HG03457 (cell line): Measurements from ENCODE around the gene MROH2B.

ENCODE experiments used
- ATAC-seq: cut with Tn5 transposase; IDR thresholded peaks from one replicate; pipeline ENCODE4 v1.9.1; 2021; ENCODE audit warnings: moderate number of reproducible peaks; ENCODE audit not compliant: unreplicated experiment

Gene MROH2B

GRCh38 chr5:40976041-40976440 lies 95.1 kb downstream of the MROH2B start:
- ATAC-seq, result no peak

DNA sequence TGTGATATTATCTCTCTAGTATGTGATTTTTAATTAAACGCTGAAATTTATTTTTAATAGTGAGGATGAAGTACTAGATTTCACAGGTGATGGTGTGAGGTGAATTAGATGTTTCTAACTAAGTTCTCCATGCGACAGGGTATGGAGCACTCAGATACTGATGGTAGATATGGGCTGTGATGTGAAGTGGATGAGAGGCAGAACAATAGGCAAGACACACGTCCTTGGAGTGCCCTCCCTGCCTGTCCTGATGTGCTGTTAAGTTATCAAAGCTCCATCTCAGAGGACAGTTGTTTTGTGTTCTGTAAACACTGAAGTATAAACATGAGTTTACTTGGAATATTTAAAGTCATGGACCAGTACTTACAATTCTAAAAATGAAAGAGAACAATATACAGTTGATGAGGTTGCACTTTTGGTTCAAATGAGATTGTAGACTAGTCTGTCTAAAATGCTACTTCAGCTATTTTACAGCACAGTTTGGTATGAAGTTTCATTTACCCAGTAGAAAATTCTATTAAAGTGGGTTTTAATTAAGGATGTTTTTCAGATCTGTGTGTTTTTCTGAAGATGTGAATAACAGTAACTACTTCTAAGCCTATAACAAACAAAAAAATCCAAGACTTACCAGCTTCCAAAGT lies 97.7 kb downstream of the MROH2B start:
- ATAC-seq, result no peak

GRCh38 chr5:40972434-40972833 lies 98.7 kb downstream of the MROH2B start:
- no peak for ATAC-seq

GRCh38 chr5:40962207-40962955 lies 108.8 kb downstream of the MROH2B start:
- no peak for ATAC-seq

GRCh38 chr5:40960037-40960436 lies 111.1 kb downstream of the MROH2B start:
- no peak for ATAC-seq

GRCh38 chr5:40958811-40959210 lies 112.3 kb downstream of the MROH2B start:
- no peak for ATAC-seq

GRCh38 chr5:40957048-40957447 lies 114.1 kb downstream of the MROH2B start:
- no peak for ATAC-seq

- no peak for ATAC-seq
Observed at GRCh38 chr5:40955313-40955712, 115.8 kb downstream of the MROH2B start.
